GM21360 (cell line): ENCODE results near the gene MTARC2.

Experiments
- ATAC-seq: cut with Tn5 transposase; IDR thresholded peaks from one replicate; pipeline ENCODE4 v1.9.1; 2021; ENCODE audit warnings: mild to moderate bottlenecking, moderate library complexity; ENCODE audit not compliant: unreplicated experiment

Gene MTARC2

DNA sequence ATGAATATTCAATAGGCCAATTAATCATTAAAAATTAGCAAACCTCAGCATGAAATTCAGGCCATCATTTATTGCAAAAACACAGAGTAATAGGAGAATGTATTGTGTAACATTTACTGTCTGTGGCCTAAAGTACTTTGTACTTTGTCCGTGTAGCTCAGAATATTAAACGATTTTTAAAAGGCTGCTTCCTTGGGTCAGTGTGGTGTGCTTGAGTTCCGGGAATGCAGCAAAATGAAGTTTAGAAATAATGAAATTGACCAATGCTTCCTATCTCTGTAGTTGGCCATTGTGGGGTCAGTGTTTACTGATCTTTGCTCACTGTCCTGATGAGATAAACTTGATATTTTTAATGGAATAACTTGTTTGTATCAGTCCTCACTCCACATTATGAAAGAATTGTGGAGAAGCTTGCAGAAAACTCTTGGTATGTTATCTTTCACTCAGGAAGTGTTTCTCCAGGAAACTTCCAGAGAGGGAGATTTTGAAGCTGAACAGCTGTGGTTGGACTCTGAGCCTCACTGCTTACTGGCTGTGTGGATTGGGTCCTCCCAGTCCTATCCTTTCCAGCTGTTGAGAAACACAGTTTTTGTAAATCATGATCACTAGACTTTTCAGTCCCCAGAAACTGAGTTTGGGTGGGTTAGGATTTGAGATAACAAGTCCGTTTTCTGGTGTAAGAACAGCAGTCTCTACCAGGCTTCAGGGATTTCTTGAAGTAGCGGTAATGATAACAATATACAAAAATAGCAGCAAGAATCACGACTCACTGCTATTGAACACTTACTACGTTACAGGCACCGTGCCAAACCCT lies 19.4 kb downstream of the MTARC2 start:
- peak; percentile 36 for ATAC-seq

DNA sequence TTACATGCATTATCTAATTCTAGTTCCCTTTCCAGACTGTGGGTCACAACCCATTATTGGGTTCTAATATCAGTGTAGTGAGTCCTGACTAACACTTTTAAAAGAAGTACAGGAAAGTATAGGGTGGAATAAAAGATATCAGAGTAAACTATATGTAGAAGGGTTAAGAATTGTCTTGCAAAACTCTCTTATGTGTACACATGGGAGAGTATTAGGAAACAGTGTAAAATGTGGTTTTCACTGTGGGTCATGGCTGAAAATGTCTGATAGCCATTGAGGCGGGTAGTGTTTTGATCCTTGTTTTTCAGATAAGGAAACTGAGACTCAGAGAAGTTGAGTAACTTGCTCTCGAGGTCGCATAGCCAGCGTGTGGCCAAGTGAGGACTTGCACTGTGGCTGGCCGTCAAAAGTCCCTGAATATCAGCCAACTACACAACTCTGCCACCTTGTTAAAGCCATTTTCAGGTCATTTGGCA lies 20.0 kb downstream of the MTARC2 start:
- ATAC-seq: peak; percentile 30

DNA sequence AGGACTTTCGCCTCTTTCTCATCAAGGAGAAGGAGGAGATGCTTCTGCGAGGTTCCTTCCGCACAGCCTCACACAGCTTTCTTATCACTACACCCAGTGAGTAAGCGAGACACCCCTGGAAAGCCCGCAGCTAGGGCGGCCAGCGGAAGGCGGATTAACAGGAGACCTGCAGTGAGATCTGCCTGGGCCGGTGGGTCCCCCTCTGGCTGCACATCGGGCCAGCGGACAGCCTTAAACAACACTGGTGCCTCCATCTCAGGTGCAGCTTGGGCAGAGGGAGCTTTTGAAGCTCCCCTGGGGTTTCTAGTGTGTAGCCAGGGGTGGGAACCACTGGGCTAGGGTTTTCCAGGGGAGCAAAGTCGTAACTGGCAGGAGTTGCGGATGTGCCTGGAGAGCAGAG lies 21.1 kb downstream of the MTARC2 start:
- no peak for ATAC-seq

DNA sequence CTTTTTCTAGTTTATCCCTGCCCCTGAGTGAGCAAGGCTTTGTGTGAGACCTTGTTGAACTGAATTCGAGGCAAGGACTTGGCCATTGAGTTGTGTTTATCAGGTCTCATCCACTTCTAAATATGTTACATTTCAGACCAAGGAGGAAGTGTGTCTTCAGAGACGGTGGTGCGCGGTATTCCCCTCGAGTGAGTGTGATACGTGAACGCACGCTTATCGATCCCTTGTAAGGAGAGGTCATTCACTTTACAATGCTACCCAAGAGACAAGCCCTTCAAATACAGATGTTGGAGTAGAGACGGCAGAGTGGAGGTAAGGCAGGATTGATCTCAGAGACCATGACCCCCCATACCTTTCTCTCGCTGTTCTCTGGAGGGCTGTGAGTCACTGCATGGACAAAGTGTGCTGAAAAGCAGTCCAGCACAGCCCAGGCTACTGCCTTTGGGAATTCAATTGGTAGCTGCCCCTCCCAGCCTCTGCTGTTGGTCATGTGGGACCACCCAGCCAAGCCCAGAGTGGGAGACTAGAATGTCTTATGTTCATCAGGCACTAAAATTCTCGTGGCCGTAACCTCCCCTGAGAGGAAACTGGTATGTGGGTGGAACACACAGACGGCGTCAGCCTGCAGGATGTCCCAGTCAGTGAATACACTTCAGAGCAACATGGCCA lies 22.3 kb downstream of the MTARC2 start:
- ATAC-seq: peak; percentile 49

DNA sequence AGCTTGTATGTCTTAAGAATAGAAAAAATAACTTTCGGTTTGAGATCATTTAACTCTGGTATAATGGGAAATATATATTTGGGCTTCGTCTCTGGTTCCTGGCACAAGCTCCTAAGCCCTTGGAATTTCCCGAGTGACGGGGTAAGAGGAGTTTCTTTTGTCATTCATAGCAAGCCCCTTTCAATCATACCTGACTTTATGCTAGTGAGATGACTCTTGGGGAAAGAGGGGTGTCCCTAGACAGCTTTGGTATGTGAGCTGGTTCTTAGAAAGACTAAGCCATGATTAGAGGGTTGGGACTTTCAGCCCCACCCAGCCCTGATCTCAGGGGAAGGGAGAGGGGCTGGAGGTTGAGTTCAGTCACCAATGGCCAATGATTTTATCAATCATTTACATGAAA lies 24.7 kb downstream of the MTARC2 start:
- ATAC-seq: no peak

DNA sequence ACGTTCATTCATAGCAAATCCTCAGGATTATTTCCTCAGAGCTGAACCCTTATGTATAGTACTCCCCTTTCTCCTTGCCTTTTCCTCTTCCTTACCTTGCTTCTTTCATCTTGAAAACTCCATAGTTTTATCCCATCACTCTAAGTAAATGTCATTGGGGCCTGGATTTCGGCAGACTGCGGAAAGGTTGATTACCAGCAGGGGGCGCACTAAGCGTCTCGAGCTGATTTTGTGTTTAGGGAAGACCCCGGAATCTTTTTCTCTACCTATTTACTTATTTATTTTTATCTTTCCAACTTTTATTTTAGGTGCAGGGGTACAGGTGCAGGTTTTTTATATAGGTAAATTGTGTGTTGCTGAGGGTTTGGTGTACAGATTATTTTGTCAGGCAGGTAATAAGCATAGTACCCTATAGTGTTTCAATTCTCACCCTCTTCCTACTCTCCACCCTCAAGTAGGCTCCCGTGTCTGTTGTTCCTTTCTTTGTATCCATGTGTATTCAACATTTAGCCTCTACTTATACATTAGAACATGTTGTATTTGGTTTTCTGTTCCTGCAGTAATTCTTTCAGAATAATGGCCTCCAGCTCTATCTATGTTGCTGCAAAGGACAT lies 27.2 kb downstream of the MTARC2 start:
- ATAC-seq: no peak

DNA sequence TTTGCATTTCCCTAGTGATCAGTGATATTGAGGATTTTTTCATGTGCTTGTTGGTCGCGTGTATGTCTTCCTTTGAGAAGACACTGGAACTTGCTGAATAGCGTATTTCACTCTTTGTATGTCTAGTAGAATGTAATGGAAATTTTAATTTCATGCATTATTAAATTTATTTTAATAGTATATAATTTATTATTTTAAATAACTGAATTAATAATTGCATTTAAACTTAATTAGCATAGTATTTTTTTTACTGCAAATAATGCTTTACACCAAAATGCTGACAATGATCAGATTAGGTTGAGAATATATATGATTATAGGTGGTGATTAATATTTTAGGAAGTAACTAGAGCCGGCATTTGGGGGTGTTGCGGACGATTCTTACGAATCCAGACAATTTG lies 28.1 kb downstream of the MTARC2 start:
- no peak for ATAC-seq

DNA sequence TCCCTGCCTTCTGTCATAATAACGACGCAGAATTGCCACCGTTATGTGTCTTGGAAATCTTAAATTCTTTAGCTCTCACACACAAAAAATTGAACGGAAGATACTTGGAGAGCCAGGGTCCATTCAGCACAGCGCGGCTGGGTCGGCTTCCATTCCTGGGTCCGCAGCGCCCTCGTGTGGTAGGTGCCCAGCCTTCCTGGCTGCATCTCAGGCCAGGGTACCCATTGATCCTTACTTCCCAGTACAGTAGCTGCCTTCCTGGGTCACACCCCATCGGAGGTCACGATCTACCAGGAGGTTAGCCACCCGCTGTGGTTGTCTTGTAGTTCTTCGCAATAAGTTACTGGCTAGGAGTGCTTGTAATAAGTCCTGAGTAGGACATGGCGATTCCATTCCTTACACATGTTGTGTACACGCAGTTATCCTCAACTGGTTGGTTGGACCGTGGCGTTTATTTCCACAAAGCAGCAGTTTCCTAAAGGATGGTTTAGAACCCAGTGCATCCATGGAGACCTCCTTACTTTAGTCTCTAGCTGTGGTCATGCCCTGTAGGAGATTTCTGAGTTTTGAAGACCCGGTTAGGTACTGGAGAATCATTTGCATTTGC lies 28.7 kb downstream of the MTARC2 start:
- ATAC-seq: peak; percentile 78

DNA sequence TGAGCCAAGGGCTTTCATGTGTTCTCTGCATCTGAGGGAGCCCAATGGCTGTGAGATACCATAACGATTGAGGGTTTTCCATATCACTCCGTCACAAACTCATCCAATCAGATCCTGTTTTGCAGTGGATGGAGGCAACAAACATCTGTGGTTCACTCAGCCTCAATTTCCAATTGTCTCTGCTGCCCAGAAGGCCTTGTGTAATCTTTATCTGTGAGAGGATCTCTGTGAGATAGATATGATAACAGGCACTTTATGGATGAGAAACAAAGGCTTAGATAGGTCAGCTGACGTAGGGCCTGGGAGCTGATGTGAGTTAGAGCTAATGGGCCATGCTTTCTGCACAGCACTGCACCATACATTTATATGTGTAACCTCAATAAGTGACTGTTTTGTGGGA lies 35.3 kb downstream of the MTARC2 start:
- no peak for ATAC-seq

DNA sequence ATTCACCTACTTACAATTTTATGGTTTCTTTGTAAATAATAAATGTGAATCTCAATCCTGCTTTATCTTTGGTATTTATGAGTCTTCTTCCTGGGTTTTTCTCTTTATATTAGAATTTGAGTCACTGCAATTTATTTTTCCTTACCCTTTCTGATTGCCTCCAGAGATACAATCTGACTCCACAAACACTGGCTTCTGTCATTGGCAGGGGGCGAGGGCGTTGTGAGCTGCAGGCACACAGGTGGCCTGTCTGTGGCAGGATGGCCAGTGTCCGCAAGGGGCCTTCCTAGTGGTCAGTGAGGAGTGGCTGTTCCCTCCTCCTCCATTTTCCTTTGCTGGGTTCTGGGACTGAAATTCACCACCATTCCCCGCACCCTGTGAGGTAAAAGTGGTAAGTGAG lies 36.6 kb downstream of the MTARC2 start:
- no peak for ATAC-seq

DNA sequence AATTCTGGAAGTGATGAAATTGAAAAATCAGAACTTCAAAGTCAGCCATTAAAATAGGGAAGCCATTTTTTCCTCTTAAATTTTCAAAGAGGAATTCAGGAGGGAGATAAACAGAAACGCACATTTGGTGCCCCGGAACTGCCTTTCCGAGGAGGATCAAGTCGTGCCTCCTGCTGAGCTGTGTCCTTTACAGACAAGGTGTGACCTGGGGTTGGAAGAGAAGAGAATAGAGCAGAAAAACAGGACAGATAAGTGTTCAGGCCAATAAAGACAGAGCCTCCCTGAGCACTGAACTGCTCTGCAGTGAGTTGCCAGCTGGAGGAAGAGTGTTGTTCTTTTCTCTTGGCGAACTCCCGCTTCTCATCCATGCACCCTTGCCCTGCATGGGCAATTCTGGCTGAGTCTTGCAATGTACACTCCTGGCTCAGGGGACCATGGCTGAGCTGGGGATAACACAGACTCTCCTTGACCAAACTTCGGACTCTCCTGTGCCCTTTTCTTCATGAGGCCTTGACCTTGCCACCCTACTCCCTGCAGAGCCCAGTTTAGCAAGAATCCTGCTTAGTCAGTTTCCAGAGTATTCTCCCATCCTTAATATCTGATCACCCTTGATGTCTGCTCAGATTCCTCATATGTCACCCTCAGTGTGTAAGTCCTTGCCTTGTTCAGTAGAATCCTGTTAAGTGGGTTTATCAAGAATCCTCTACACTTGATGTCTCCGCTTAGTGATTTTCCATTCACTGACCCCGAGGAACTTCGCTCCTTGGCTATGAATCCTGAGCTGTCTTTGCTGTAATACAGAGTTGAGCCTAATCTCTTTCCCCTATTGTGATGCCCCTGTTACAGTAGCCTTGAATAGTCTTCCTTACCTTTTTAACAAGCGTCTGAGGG lies 37.3 kb downstream of the MTARC2 start:
- ATAC-seq: no peak

DNA sequence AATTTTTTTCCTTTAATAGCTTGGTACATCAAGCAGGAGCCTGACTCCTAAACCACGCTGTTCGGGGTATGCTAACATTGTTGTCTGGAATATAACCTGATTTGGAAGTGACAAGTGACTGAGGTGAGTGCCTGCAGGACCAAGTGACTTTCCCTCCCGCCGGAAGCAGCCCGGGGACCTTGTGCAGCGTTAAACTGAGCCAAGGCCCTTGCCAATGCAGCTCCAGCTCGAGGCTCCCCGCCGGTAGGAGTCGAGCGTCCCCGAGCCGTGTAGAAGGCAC lies 37.9 kb downstream of the MTARC2 start:
- ATAC-seq: peak; percentile 28

DNA sequence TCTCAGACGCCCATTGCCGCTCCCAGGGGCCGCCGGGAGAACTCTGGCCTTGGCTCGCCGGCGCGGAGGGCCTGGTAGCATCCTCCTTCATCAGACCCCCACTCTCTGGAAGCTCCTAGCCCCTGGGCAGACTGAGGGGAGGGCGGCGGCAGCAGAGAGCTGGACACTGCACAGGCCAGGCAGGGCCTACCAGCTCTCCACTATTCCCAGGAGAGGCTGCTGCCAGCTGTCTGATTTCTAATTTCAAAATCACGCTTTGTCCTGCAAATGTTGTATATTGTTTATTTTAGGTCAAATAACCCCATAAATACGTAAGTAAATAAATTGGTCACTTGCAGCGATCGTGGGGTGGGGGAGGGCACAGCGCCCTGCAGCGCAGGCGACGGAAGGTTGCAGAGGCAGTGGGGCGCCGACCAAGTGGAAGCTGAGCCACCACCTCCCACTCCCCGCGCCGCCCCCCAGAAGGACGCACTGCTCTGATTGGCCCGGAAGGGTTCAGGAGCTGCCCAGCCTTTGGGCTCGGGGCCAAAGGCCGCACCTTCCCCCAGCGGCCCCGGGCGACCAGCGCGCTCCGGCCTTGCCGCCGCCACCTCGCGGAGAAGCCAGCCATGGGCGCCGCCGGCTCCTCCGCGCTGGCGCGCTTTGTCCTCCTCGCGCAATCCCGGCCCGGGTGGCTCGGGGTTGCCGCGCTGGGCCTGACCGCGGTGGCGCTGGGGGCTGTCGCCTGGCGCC lies 38.4 kb downstream of the MTARC2 start, which contains the start of gene MTARC1:
MTARC1 (plus strand) TSS at position 577 of the 732 bp plus-strand sequence; CDS start at position 609, 32 bp downstream.
- ATAC-seq: peak; percentile 69

DNA sequence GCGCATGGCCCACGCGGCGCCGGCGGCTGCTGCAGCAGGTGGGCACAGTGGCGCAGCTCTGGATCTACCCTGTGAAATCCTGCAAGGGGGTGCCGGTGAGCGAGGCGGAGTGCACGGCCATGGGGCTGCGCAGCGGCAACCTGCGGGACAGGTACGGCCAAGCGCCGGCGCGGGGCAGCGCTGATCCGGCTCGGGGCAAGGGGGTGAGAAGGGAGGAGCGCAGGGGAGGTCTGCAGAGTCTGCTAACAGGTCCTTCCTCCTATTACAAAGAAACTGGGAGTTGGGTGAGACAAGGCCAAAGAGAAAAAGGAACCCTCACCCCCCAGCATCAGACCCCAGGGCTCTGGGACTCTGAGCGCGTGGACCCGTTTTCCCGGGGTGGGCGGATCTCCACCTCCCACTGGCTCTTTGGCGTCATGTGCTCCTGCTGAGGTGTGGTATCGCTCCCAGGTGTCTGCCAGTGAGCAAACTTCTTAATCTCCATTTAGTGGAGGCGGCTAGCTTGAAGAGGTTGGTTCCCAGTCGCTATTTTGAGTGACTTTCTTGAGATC lies 39.0 kb downstream of the MTARC2 start:
- peak; percentile 3 for ATAC-seq

DNA sequence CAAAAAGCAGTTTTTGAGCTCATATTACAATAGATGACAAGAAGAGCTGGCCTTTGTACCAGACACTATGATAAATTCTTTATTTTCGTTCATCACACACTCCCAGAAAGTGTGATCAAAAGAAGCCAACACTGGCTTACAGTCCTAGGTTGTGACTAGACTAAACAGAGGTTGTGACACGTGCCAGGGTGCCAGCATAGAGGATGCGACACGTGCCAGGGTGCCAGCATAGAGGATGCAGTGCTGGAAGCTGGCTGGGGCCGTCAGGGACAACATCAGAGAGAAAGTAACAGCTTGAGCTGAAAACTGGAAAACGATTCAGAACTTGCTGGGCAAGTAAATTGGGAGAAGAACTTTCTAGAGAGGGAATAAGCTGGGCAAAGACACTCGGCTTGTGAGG lies 40.8 kb downstream of the MTARC2 start:
- no peak for ATAC-seq

DNA sequence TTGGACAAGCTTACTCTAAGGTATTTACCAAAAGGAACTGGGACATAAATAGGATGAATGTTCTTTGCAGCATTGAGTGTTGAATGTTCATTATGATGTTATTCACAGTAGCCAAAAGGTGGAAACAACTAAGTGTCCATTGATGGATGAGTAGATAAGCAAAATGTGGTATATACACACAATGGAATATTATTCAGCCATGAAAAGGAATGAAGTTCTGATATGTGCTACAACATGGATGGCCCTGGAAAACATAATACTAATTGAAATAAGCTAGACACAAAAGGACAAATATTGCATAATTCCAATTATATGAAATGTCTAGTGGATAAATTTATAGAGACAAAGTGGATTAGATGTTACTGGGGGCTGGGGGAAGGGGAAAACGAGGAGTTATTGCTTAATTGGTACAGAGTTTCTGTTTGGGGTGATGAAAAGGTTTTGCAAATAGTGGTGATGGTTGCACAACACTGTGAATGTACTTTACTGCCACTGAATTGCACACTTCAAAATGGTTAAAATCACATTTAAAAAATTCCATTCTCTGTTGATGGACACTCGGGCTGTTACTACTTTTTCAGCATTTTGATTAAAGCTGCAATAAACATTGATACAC lies 41.5 kb downstream of the MTARC2 start:
- no peak for ATAC-seq

DNA sequence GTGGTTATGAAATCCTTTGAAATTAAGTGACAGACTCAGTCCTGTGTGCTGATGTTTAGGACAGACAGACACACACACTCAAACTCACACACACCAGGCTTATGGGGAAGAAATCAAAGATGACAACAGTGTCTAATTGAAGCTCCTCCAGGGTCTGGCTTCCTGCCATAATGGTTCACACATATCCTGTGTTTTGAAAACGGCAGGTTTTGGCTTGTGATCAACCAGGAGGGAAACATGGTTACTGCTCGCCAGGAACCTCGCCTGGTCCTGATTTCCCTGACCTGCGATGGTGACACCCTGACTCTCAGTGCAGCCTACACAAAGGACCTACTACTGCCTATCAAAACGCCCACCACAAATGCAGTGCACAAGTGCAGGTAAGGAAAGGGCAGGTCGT lies 43.2 kb downstream of the MTARC2 start:
- no peak for ATAC-seq

DNA sequence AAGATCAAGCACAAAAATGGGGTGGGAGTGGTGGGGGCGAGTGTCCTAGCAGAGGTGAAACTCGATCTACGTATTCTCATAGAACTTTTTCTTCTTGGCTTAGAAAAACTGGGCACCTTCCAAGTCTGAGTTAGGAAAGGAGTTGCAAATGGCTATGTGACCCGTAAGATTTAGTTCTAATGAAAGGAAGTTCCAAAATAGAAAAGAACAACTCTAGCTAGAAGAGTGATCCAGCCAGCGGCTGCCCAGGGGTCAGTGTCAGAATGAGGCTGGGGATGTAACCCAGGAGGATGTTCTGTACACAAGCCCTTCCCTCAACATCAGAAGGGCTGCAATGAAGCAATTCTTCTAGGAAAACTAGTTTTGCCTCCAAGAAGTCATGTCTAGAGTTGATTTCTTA lies 43.8 kb downstream of the MTARC2 start:
- ATAC-seq: no peak

DNA sequence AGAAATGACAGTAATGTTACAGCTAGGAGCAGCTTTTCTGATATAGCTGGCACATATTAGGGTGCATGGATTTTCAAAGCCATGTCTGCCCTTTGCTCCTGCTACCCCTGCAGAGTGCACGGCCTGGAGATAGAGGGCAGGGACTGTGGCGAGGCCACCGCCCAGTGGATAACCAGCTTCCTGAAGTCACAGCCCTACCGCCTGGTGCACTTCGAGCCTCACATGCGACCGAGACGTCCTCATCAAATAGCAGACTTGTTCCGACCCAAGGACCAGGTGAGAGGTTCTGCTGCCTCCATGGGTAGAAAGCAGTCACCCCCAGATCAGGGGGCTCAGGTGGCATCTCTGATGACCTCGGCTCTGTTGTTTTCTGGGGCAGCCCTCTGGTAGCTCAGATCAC lies 48.4 kb downstream of the MTARC2 start:
- ATAC-seq: no peak
